Embryonic facial prominence (tissue), 1 donor: Measurements from ENCODE around the gene AHNAK.

Experiments used
- DNase-seq: peaks from one replicate; pipeline ENCODE4 v3.0.0-alpha.2; 2016; ENCODE audit errors: extremely low spot score

The AHNAK gene

GRCh38 chr11:62498492-62499286 lies 47.9 kb downstream of the AHNAK start:
- DNase-seq = no peak

- DNase-seq = no peak
Observed at GRCh38 chr11:62498031-62498430, 48.6 kb downstream of the AHNAK start.

GRCh38 chr11:62497132-62497801 lies 49.3 kb downstream of the AHNAK start:
- no peak for DNase-seq

GRCh38 chr11:62496676-62497075 lies 49.9 kb downstream of the AHNAK start:
- DNase-seq = no peak

GRCh38 chr11:62494246-62494645 lies 52.4 kb downstream of the AHNAK start:
- DNase-seq = no peak

- no peak for DNase-seq
Observed at GRCh38 chr11:62493801-62494200, 52.8 kb downstream of the AHNAK start.

GRCh38 chr11:62492586-62492985 lies 54.0 kb downstream of the AHNAK start:
- no peak for DNase-seq

GRCh38 chr11:62491571-62492329 lies 54.9 kb downstream of the AHNAK start:
- no peak for DNase-seq

GRCh38 chr11:62489204-62489603 lies 57.4 kb downstream of the AHNAK start:
- no peak for DNase-seq

- DNase-seq = no peak
Observed at GRCh38 chr11:62487738-62488551, 58.7 kb downstream of the AHNAK start.

GRCh38 chr11:62487136-62487535 lies 59.5 kb downstream of the AHNAK start:
- DNase-seq = no peak

GRCh38 chr11:62484352-62484751 lies 62.3 kb downstream of the AHNAK start:
- no peak for DNase-seq

- no peak for DNase-seq
Observed at GRCh38 chr11:62482753-62483152, 63.9 kb downstream of the AHNAK start.

- no peak for DNase-seq
Observed at GRCh38 chr11:62479631-62480201, 66.9 kb downstream of the AHNAK start.

- DNase-seq = no peak
Observed at GRCh38 chr11:62477927-62478326, 68.7 kb downstream of the AHNAK start.

GRCh38 chr11:62472063-62472884 lies 74.3 kb downstream of the AHNAK start:
- DNase-seq = no peak

GRCh38 chr11:62471603-62472002 lies 75.0 kb downstream of the AHNAK start:
- no peak for DNase-seq

- DNase-seq = no peak
Observed at GRCh38 chr11:62468577-62468976, 78.0 kb downstream of the AHNAK start.

GRCh38 chr11:62466444-62466843 lies 80.2 kb downstream of the AHNAK start:
- no peak for DNase-seq

- no peak for DNase-seq
Observed at GRCh38 chr11:62464655-62465054, 82.0 kb downstream of the AHNAK start.
